ENCODE results near the gene CDHR2. TPM values are rescaled to one million over a fixed set of nuclear protein-coding genes. Genes with fewer than 3 reads are reported as not detected.

CDHR2 gene
- total RNA-seq, 2 experiments from 2014 or later = 0.06 to 0.50 TPM

GRCh38 chr5:176639208-176639607, 90.1 kb downstream of the CDHR2 start:
- CTCF ChIA-PET = interaction anchor here (1.5 kb wide), 1 partner anchor 10 kb away, joined by 3 read pairs; no protein-coding TSS in a partner anchor
- POLR2A ChIA-PET = no interaction called here

- ChIA-PET POLR2A (no interaction called here), CTCF (interaction anchor here (1.5 kb wide), 1 partner anchor 11 kb away, joined by 3 read pairs; no protein-coding TSS in a partner anchor)
Measured at GRCh38 chr5:176639981-176640380, 90.8 kb downstream of the CDHR2 start.

DNA sequence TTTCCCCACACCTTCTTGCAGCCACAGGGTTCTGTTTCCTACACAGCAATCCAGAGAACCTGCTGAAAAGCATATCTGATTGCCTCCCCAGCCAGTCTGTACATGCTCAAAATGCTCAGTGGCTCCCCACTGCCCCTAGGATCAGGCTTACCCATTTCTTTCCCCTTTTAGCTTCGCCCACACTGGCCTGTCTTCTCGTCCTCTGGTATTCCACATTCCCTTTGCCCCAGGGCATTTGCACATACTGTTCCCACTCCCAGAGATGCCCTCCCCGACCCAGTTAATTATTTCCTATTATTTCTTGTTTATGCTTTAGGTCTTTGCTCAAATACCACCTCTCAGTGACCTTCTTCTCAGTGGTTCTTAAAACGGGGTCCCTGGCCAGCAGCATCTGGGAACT, 91.5 kb downstream of the CDHR2 start:
- POLR2A ChIA-PET = no interaction called here
- CTCF ChIA-PET = interaction anchor here (1.3 kb wide), 1 partner anchor 19 kb away, joined by 4 read pairs; no protein-coding TSS in a partner anchor

DNA sequence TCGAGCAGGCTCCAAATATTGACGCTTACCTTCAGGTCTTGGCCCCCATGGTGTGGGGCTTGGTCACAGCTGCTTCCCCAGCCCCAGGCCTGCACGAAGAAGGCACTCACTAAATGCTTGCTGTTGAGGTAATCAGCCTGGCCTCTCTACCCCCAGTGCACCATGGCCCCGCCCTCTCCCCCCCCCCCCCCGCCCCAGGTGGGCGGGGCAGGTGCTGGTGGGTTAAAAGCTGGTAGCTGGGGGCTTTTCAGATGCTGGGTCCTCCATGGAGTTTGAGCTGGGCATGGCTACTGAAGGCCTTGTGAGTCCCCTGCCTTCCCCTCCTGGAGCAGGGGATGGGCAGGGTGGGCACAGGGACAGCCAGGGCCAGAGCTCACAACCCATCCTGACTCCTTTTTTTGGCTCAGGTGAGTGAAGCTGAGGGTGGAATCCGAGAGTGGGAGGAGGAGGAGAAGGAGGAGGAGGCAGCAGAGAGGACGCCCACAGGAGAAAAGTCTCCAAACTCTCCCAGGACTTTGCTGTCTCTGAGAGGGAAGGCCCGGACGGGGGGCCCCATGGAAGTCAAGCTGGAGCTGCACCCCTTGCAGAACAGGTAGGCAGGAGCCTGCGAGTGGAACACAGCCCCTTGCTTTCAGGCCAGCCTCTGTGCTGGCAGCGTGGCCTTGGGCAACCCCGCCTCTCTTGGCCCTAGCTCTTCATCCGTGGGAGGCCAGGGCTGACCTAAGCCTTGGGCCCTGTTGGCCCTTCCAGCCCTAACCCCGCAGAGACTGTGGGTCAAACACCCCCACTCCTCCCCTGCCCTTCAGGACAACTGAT, 93.7 kb downstream of the CDHR2 start:
- POLR2A ChIA-PET = no interaction called here
- CTCF ChIA-PET = no interaction called here

DNA sequence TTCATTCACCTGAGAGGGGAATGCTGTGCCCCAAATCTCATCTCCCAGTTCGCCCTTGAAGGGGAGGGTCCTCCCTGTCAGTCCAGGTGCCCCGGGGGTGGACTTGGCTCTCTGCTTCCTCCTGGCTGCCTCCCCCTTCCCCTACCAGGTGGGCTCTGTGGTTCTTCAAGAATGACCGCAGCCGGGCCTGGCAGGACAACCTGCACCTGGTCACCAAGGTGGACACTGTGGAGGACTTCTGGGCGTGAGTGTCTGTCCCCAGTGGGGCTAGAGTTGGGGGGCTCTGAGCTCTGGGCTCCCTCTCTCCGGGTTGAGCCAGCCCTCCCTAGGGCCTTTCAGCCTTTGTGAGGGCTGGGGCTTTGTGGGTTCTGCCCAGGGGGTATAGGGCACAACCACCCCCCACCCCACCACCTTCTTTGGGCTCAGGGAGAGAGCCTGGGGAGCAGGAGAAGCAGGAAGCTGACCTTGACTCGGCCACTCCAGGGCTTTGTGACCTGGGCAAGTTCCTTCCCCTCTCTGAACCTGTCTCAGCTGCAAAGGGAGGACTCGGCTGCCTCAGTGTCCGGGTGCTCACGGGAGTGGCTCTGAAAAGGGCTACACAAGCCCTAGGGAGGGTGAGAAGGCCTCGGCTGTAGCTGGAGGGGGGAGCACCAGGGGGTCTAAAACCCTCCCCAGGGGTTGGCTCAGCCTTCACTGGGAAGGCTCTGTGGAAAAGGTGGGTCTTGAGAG, 94.5 kb downstream of the CDHR2 start:
- POLR2A ChIA-PET = no interaction called here
- CTCF ChIA-PET = interaction anchor here (0.7 kb wide), 1 partner anchor 378 kb away, joined by 3 read pairs; no protein-coding TSS in a partner anchor

DNA sequence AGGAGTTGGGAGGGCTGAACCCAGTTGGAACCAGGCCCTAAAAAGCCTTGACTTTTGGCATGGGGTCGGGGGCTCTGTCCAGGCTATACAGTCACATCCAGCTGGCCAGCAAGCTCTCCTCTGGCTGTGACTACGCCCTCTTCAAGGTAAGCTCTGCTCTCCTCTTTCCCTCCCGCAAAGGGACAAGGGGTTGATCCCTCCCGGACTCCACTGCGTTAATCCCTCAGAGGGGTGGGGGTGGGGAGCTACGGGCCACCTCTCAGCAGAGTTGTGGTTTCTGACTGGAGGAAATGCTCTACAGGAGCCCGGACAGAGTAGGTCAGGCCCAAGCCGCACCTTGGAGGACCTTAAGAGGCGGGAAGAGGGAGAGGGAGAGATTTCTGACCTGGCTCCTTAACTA, 95.2 kb downstream of the CDHR2 start:
- CTCF ChIA-PET = interaction anchor here (0.7 kb wide), 1 partner anchor 377 kb away, joined by 3 read pairs; no protein-coding TSS in a partner anchor

GRCh38 chr5:176644878-176645670, 95.9 kb downstream of the CDHR2 start:
- POLR2A ChIA-PET = no interaction called here
- CTCF ChIA-PET = interaction anchor here (0.5 to 1.0 kb wide), 2 partner anchors 16 to 116 kb away, joined by 3 to 4 read pairs; no protein-coding TSS in a partner anchor

More for the DNA sequence above, 95.2 kb downstream of the CDHR2 start:
- POLR2A ChIA-PET = no interaction called here

Other genes with a start within 250 kb of the CDHR2 start
- gene KIAA1191, start 187.6 kb upstream of the CDHR2 start, total RNA-seq = 10 to 100 TPM; 39.1 to 39.4 TPM
- 10 to 100 TPM; 15.9 to 16.7 TPM for gene ARL10, start 183.9 kb upstream of the CDHR2 start, total RNA-seq
- gene NOP16, start 160.7 kb upstream of the CDHR2 start, total RNA-seq = 100 to 1,000 TPM; 151 to 163 TPM
- 10 to 100 TPM; 91.5 to 93.6 TPM for gene HIGD2A, start 160.6 kb upstream of the CDHR2 start, total RNA-seq
- 10 to 100 TPM; 61.6 to 67.5 TPM for gene CLTB, start 132.8 kb upstream of the CDHR2 start, total RNA-seq
- gene FAF2, start 101.0 kb upstream of the CDHR2 start, total RNA-seq = 10 to 100 TPM; 41.7 to 42.9 TPM
- gene RNF44, start 11.9 kb upstream of the CDHR2 start, total RNA-seq = 10 to 100 TPM; 47.2 to 50.5 TPM
- gene GPRIN1, start 60.8 kb downstream of the CDHR2 start, total RNA-seq = 1 to 10 TPM; 2.7 to 3.0 TPM
- not detected for gene SNCB, start 81.2 kb downstream of the CDHR2 start, total RNA-seq
- gene EIF4E1B, start 81.3 kb downstream of the CDHR2 start, total RNA-seq = not detected
- gene TSPAN17, start 98.1 kb downstream of the CDHR2 start, total RNA-seq = 10 to 100 TPM; 36.6 to 37.9 TPM